ENCODE results near the gene CADM2.

CADM2 gene

DNA sequence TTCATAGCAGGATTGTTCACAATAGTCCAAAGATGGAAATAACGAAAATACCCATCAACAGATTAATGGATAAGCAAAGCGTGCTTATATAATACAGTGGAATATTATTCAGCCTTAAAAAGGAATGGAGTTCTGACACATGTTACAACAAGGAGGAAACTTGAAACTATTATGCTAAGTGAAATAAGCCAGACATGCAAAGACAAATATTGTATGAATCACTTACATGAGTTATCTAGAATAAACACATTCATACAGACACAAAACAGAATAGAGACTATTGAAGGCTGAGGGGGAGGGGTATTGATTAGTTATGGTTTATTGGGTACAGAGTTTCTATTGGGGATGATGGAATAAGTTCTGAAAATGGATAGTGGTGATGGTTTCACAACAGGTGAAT, 438.6 kb downstream of the CADM2 start:
- H3K9me3 ChIP-seq (ENCODE audit: low read length), result no peaks in the 10 kb centered on the region
- H3K4me2 ChIP-seq (ENCODE audit: low read length), result no peak overlapping the region
- H3K9me2 ChIP-seq (ENCODE audit: low read depth, low read length), result no peaks in the 10 kb centered on the region
- no peak overlapping the region for H3K27ac ChIP-seq (ENCODE audit: low read depth, low read length, poor library complexity, severe bottlenecking)
- H3K4me3 ChIP-seq (ENCODE audit: low read depth, low read length, poor library complexity, severe bottlenecking), result no peak overlapping the region
- H4K20me1 ChIP-seq (ENCODE audit: insufficient read depth, low read length), result no peaks in the 10 kb centered on the region
- H3K79me2 ChIP-seq (ENCODE audit: insufficient read depth, low read length), result no peaks in the 10 kb centered on the region
- H3K36me3 ChIP-seq (ENCODE audit: insufficient read depth, low read length), result no peaks in the 10 kb centered on the region
- H3F3A ChIP-seq (ENCODE audit: insufficient read depth, low read length), result no peaks in the 10 kb centered on the region
- no peaks in the 10 kb centered on the region for H3K4me1 ChIP-seq (ENCODE audit: insufficient read depth, low read length, severe bottlenecking)
- TF ChIP-seq, protein P1, sequence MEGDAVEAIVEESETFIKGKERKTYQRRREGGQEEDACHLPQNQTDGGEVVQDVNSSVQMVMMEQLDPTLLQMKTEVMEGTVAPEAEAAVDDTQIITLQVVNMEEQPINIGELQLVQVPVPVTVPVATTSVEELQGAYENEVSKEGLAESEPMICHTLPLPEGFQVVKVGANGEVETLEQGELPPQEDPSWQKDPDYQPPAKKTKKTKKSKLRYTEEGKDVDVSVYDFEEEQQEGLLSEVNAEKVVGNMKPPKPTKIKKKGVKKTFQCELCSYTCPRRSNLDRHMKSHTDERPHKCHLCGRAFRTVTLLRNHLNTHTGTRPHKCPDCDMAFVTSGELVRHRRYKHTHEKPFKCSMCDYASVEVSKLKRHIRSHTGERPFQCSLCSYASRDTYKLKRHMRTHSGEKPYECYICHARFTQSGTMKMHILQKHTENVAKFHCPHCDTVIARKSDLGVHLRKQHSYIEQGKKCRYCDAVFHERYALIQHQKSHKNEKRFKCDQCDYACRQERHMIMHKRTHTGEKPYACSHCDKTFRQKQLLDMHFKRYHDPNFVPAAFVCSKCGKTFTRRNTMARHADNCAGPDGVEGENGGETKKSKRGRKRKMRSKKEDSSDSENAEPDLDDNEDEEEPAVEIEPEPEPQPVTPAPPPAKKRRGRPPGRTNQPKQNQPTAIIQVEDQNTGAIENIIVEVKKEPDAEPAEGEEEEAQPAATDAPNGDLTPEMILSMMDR (IDR thresholded peaks at IDR 0.05; ENCODE audit: low read length), result no peak
- TF ChIP-seq EZH2 (IDR thresholded peaks at IDR 0.05; ENCODE audit: borderline replicate concordance, low read length), result no peak
- no peak overlapping the region for H3K9ac ChIP-seq (ENCODE audit: low read length)
- no peak overlapping the region for H2AFZ ChIP-seq (ENCODE audit: low read length)
- H3K27me3 ChIP-seq (ENCODE audit: insufficient read depth, low read length), result no peaks in the 10 kb centered on the region

DNA sequence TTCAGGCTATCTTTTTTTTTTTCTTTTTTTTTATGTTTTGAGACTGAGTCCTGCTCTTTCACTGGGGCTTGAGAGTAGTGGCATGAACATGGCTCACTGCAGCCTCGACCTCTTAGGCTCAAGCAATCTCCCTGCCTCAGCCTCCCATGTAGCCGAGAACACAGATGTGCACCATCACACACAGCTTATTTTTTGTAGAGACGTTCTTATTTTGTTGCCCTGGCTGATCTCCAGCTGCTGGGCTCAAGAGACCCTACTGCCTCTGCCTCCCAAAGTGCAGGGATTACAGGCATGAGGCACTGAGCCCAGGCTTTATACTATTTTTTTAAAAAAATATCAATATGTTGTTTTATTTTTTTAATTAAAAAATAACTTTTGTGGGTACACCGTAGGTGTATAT, 467.3 kb downstream of the CADM2 start:
- H2AFZ ChIP-seq (ENCODE audit: low read length), result no peak overlapping the region
- H3K9me2 ChIP-seq (ENCODE audit: low read depth, low read length), result no peaks in the 10 kb centered on the region
- H3K27me3 ChIP-seq (ENCODE audit: insufficient read depth, low read length), result no peaks in the 10 kb centered on the region
- H3K9me3 ChIP-seq (ENCODE audit: low read length), result no peaks in the 10 kb centered on the region
- H3K4me1 ChIP-seq (ENCODE audit: insufficient read depth, low read length, severe bottlenecking), result no peaks in the 10 kb centered on the region
- H3K79me2 ChIP-seq (ENCODE audit: insufficient read depth, low read length), result no peaks in the 10 kb centered on the region
- no peaks in the 10 kb centered on the region for H3F3A ChIP-seq (ENCODE audit: insufficient read depth, low read length)
- H4K20me1 ChIP-seq (ENCODE audit: insufficient read depth, low read length), result no peaks in the 10 kb centered on the region
- no peak overlapping the region for H3K4me3 ChIP-seq (ENCODE audit: low read depth, low read length, poor library complexity, severe bottlenecking)
- H3K27ac ChIP-seq (ENCODE audit: low read depth, low read length, poor library complexity, severe bottlenecking), result no peak overlapping the region
- no peak overlapping the region for H3K4me2 ChIP-seq (ENCODE audit: low read length)
- TF ChIP-seq EZH2 (IDR thresholded peaks at IDR 0.05; ENCODE audit: borderline replicate concordance, low read length), result no peak
- TF ChIP-seq, protein P1 (IDR thresholded peaks at IDR 0.05; ENCODE audit: low read length), result no peak
- H3K36me3 ChIP-seq (ENCODE audit: insufficient read depth, low read length), result no peaks in the 10 kb centered on the region
- H3K9ac ChIP-seq (ENCODE audit: low read length), result no peak overlapping the region

DNA sequence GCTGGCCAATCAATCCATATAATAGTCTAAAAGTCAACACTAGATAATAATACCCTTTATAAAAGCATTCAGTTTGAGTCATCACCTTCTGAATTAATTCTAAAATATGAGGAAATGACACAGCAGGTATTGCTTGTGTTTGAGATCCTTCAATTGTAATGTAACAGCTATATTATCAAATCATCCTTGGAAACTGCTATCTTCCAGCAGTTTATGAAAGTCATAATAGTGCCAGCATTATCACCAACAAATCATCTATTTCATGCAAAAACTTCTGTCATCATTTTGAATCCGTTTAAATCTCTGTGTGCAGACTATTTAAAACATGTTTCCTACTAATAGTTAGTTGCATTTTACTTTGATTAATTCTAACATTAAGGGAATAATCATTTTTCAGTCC, 468.7 kb downstream of the CADM2 start:
- H3K36me3 ChIP-seq (ENCODE audit: insufficient read depth, low read length), result no peaks in the 10 kb centered on the region
- H4K20me1 ChIP-seq (ENCODE audit: insufficient read depth, low read length), result no peaks in the 10 kb centered on the region
- H3K4me2 ChIP-seq (ENCODE audit: low read length), result no peak overlapping the region
- no peak overlapping the region for H2AFZ ChIP-seq (ENCODE audit: low read length)
- no peaks in the 10 kb centered on the region for H3K9me2 ChIP-seq (ENCODE audit: low read depth, low read length)
- no peaks in the 10 kb centered on the region for H3K79me2 ChIP-seq (ENCODE audit: insufficient read depth, low read length)
- TF ChIP-seq, protein P1 (IDR thresholded peaks at IDR 0.05; ENCODE audit: low read length), result no peak
- TF ChIP-seq EZH2 (IDR thresholded peaks at IDR 0.05; ENCODE audit: borderline replicate concordance, low read length), result no peak
- no peaks in the 10 kb centered on the region for H3K27me3 ChIP-seq (ENCODE audit: insufficient read depth, low read length)
- H3F3A ChIP-seq (ENCODE audit: insufficient read depth, low read length), result no peaks in the 10 kb centered on the region
- no peaks in the 10 kb centered on the region for H3K9me3 ChIP-seq (ENCODE audit: low read length)
- H3K4me3 ChIP-seq (ENCODE audit: low read depth, low read length, poor library complexity, severe bottlenecking), result no peak overlapping the region
- no peak overlapping the region for H3K27ac ChIP-seq (ENCODE audit: low read depth, low read length, poor library complexity, severe bottlenecking)
- H3K4me1 ChIP-seq (ENCODE audit: insufficient read depth, low read length, severe bottlenecking), result no peaks in the 10 kb centered on the region
- H3K9ac ChIP-seq (ENCODE audit: low read length), result no peak overlapping the region
